Left lobe of liver (tissue), 2 donors: Measurements from ENCODE around the gene DNAJC7. TPM values are rescaled to one million over a fixed set of nuclear protein-coding genes. Genes with fewer than 3 reads are reported as not detected.

Source experiments
- ATAC-seq: fragments of 200-7000 bp; cut with Tn5 transposase; one replicate; pipeline ENCODE4 v1.9.1; 2020; ENCODE audit warnings: mild to moderate bottlenecking, moderate library complexity
- DNase-seq: peaks from one replicate; pipeline ENCODE4 v3.0.0-alpha.2; 2020; ENCODE audit warnings: low spot score
- total RNA-seq: library from RNA; stranded (reverse); gene quantifications from one replicate; pipeline ENCODE4 v1.2.1, GENCODE V29; 2021
- donor health status: DM: no; HTN: no; CAD: no; lungs with moderate emphysema.
- donor health status: DM: no; HTN: yes; CAD: no.

The DNAJC7 gene
- total RNA-seq, 1 donor from 2014 or later, result 33.2 TPM

- ATAC-seq (no peak), DNase-seq (no peak)
These were observed 35.0 kb downstream of the DNAJC7 start for GRCh38 chr17:41982026-41982760.

- ATAC-seq (no peak), DNase-seq (no peak)
These were observed 39.2 kb downstream of the DNAJC7 start for GRCh38 chr17:41977991-41978390.

- ATAC-seq (peak; percentile 81), DNase-seq (no peak)
These were observed 41.0 kb downstream of the DNAJC7 start for GRCh38 chr17:41976142-41976768.

GRCh38 chr17:41975099-41976083, 41.8 kb downstream of the DNAJC7 start:
- no peak for DNase-seq
- ATAC-seq, result no peak

GRCh38 chr17:41974658-41975057, 42.6 kb downstream of the DNAJC7 start:
- DNase-seq, result no peak
- ATAC-seq, result no peak

- DNase-seq (no peak), ATAC-seq (no peak)
These were observed 43.2 kb downstream of the DNAJC7 start for GRCh38 chr17:41974031-41974430.

GRCh38 chr17:41973408-41973811, 43.8 kb downstream of the DNAJC7 start:
- ATAC-seq (no peak), DNase-seq (no peak)

GRCh38 chr17:41972571-41973407, 44.5 kb downstream of the DNAJC7 start:
- DNase-seq, result peak; percentile 79
- peak; percentile 78 for ATAC-seq

- DNase-seq (no peak), ATAC-seq (no peak)
These were observed 45.3 kb downstream of the DNAJC7 start for GRCh38 chr17:41971721-41972523.

- ATAC-seq (no peak), DNase-seq (no peak)
These were observed 46.3 kb downstream of the DNAJC7 start for GRCh38 chr17:41970901-41971331.

GRCh38 chr17:41968676-41969075, 48.6 kb downstream of the DNAJC7 start:
- no peak for ATAC-seq

GRCh38 chr17:41967921-41968578, 49.2 kb downstream of the DNAJC7 start:
- DNase-seq, result no peak
- ATAC-seq, result no peak

More at GRCh38 chr17:41968676-41969075, 48.6 kb downstream of the DNAJC7 start:
- DNase-seq, result no peak

GRCh38 chr17:41967141-41967920, 49.9 kb downstream of the DNAJC7 start:
- peak; percentile 53 for DNase-seq
- ATAC-seq, result peak; percentile 6

GRCh38 chr17:41966463-41967140, 50.6 kb downstream of the DNAJC7 start, which contains the start of gene CNP:
TSS of gene CNP (plus strand) at chr17:41966795. CDS start at chr17:41966885, 90 bp downstream.
- DNase-seq (peak; percentile 94), ATAC-seq (peak; percentile 86)

GRCh38 chr17:41965694-41966462, 51.4 kb downstream of the DNAJC7 start:
- peak; percentile 77 for ATAC-seq
- peak; percentile 90 for DNase-seq

- DNase-seq (peak; percentile 75), ATAC-seq (peak; percentile 34)
These were observed 54.3 kb downstream of the DNAJC7 start for GRCh38 chr17:41962768-41963434.
